ENCODE data around the gene RBM14.

DNA sequence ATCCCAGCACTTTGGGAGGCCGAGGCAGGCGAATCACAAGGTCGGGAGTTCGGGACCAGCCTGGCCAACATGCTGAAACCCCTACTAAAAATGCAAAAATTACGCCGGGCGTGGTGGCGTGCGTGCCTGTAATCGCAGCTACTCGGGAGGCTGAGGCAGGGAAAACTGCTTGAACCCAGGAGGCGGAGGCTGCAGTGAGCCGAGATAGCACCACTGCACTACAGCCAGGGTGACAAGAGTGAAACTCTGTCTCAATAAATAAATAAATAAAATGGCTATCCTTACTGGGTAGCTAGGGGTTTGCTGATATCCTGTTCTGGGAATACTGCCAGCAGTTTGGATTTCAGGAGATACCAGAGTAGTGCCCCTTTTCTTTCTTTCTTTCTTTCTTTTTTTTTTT, 2.4 kb upstream of the RBM14 start:
- TF ChIP-seq ZNF274 (IDR thresholded peaks at IDR 0.05; ENCODE audit: low read depth, low read length), result no peak
- no peak for TF ChIP-seq SUZ12 (IDR thresholded peaks at IDR 0.05; ENCODE audit: extremely low read depth, insufficient read depth, insufficient read length)
- no peak for TF ChIP-seq YY1 (IDR thresholded peaks at IDR 0.05; ENCODE audit: insufficient read depth, insufficient read length)

All from NT2/D1 (cell line).